HepG2 (cell line): Measurements from ENCODE around the gene SLIT3. TPM values are rescaled to one million over a fixed set of nuclear protein-coding genes. Genes with fewer than 3 reads are reported as not detected.

Experiments
- ATAC-seq: fragments of 200-7000 bp; cut with Tn5 transposase; 3 replicates; pipeline ENCODE4 v1.9.1; 2020; ENCODE audit warnings: mild to moderate bottlenecking, moderate library complexity
- BruUV-seq: library from RNA; stranded (reverse); fragments of 400-500 nt; replicated peaks from 2 replicates; lab custom pipeline; 2021; lab: Mats Ljungman, UMichigan
- CTCF ChIA-PET: fragments of 300-600 bp; formaldehyde crosslinking; extraction: SDS; loops from one replicate; lab custom pipeline; 2021; ENCODE audit warnings: low total read pairs, inconsistent platforms, low intra/inter-chr PET ratio; lab: Yijun Ruan, JAX
- POLR2A ChIA-PET: fragments of 350-600 bp; sonication (Branson Sonifier 250); formaldehyde crosslinking; loops from one replicate; lab custom pipeline; 2020; ENCODE audit warnings: antibody characterized with exemption, inconsistent platforms; lab: Yijun Ruan, JAX
- DNase-seq: peaks from one replicate; pipeline ENCODE4 v3.0.0-alpha.2; 2015; ENCODE audit warnings: low spot score
- FAIRE-seq: peaks from 3 replicates; lab custom pipeline; 2011; peaks lifted over from hg19 to GRCh38; lab: Jason Lieb, UNC
- H2AFZ ChIP-seq: one replicate; pipeline ENCODE4 v1.6.1; 2011; ENCODE audit warnings: low read length, inconsistent platforms
- H3K27ac ChIP-seq: fragments of 300-600 bp; 3 replicates; pipeline ENCODE4 v1.8.0; 2011; ENCODE audit warnings: mixed run types, mild to moderate bottlenecking, mixed read lengths, low read length, inconsistent platforms; ENCODE audit not compliant: insufficient read depth; ENCODE audit errors: extremely low read length
- H3K27me3 ChIP-seq, 2 experiments: fragments of 200-600 bp in 1 of 2; 2 replicates in 1 of 2; 3 replicates in 1 of 2; pipeline versions ENCODE4 v1.6.0 to v1.8.0; 2011; ENCODE audit warnings: low read length in 2 of 2, mild to moderate bottlenecking in 2 of 2, moderate library complexity in 2 of 2, inconsistent platforms in 1 of 2; ENCODE audit not compliant: insufficient read depth in 2 of 2, control insufficient read depth in 1 of 2
- H3K36me3 ChIP-seq, 2 experiments: fragments of 200-600 bp in 1 of 2; replicated peaks in 1 of 2; 2 replicates in 1 of 2; 3 replicates in 1 of 2; pipeline versions ENCODE4 v1.5.1 to v1.8.0; 2011; ENCODE audit warnings: low read length in 2 of 2, inconsistent platforms in 1 of 2; ENCODE audit not compliant: insufficient read depth in 2 of 2, control insufficient read depth in 1 of 2
- H3K4me1 ChIP-seq: 2 replicates; pipeline ENCODE4 v1.5.1; 2012; ENCODE audit warnings: low read length, inconsistent platforms; ENCODE audit not compliant: insufficient read depth
- H3K4me2 ChIP-seq: 2 replicates; pipeline ENCODE4 v1.6.0; 2011; ENCODE audit warnings: low read depth, low read length, inconsistent platforms
- H3K4me3 ChIP-seq, 3 experiments: fragments of 200-600 bp in 1 of 3; sonication (generic), shearing (Covaris generic) in 1 of 3; replicated peaks in 1 of 3; 2 replicates each; pipeline ENCODE4 v1.5.1; 2011 to 2016; ENCODE audit warnings: low read length in 3 of 3, inconsistent platforms in 2 of 3, low read depth in 2 of 3, mild to moderate bottlenecking in 2 of 3, control low read depth in 1 of 3, mixed read lengths in 1 of 3; ENCODE audit not compliant: insufficient read depth in 1 of 3
- H3K79me2 ChIP-seq: one replicate; pipeline ENCODE4 v1.6.1; 2011; ENCODE audit warnings: low read length, inconsistent platforms; ENCODE audit not compliant: insufficient read depth
- H3K9ac ChIP-seq: 2 replicates; pipeline ENCODE4 v1.6.0; 2011; ENCODE audit warnings: mild to moderate bottlenecking, low read depth, low read length, inconsistent platforms; ENCODE audit not compliant: insufficient read depth
- H3K9me3 ChIP-seq: 2 replicates; pipeline ENCODE4 v1.5.1; 2012; ENCODE audit warnings: mild to moderate bottlenecking, low read length
- H4K20me1 ChIP-seq: 2 replicates; pipeline ENCODE4 v1.6.0; 2011; ENCODE audit warnings: inconsistent platforms, mild to moderate bottlenecking, low read length, moderate library complexity; ENCODE audit not compliant: insufficient read depth
- ETV5 ChIP-seq: IDR thresholded peaks from 2 replicates; pipeline ENCODE4 v1.6.1; 2018; ENCODE audit warnings: missing biosample characterization, missing genetic modification reagents, inconsistent platforms, borderline replicate concordance
- RNF219 ChIP-seq: sonication (generic); formaldehyde crosslinking; IDR thresholded peaks from 2 replicates; pipeline ENCODE4 v1.5.0; 2020; ENCODE audit warnings: mild to moderate bottlenecking, missing genetic modification reagents
- SP2 ChIP-seq: sonication (generic); formaldehyde crosslinking; IDR thresholded peaks from 2 replicates; pipeline ENCODE4 v1.5.1; 2020; ENCODE audit warnings: mild to moderate bottlenecking, missing genetic modification reagents
- U2AF2 ChIP-seq: fragments of 200-400 bp; formaldehyde crosslinking; IDR thresholded peaks from 2 replicates; pipeline ENCODE4 v1.6.1; 2017; ENCODE audit warnings: low read depth, mild to moderate bottlenecking, low read length
- ZFP62 ChIP-seq: sonication (generic); formaldehyde crosslinking; IDR thresholded peaks from 2 replicates; pipeline ENCODE4 v1.4.0; 2020; ENCODE audit warnings: missing genetic modification reagents
- ZNF138 ChIP-seq: sonication (generic); formaldehyde crosslinking; IDR thresholded peaks from 2 replicates; pipeline ENCODE4 v1.5.0; 2020; ENCODE audit warnings: mild to moderate bottlenecking, low read depth, missing genetic modification reagents
- ZNF83 ChIP-seq: sonication (generic); formaldehyde crosslinking; IDR thresholded peaks from 2 replicates; pipeline ENCODE4 v1.4.0; 2020; ENCODE audit warnings: missing genetic modification reagents, mild to moderate bottlenecking, borderline replicate concordance
- WGBS: methylation state at CpG from one replicate; pipeline ENCODE4 v1.1.6; 2017; ENCODE audit warnings: low lambda C conversion rate; 5-methylcytosine and 5-hydroxymethylcytosine counted together
- in situ Hi-C: cut with HindIII; loops from 2 replicates; pipeline ENCODE4 v1.10.0; 2017; ENCODE audit warnings: low pct_unique_long_range_greater_than_20kb; ENCODE audit not compliant: extremely low pct_ligation_motif_present
- intact Hi-C: fragments of 100-400 bp; cut with micrococcal nuclease; formaldehyde crosslinking; loops from one replicate; pipeline ENCODE4 v1.10.0; 2022; ENCODE audit not compliant: unreplicated experiment
- polyA plus RNA-seq, 8 experiments: library from polyadenylated mRNA; depleted of rRNA in 3 of 8; stranded (reverse) in 7 of 8; unstranded in 1 of 8; fragments of >200 nt; fragmentation: Illumina TruSeq in 4 of 8; extraction: Trizol in 4 of 8; gene quantifications; 2 replicates each; pipeline versions ENCODE4 v1.2.1 to v1.2.3, GENCODE V29; 2011 to 2016; ENCODE audit warnings: low read depth in 4 of 8, missing spikeins in 1 of 8, mixed read lengths in 1 of 8; ENCODE audit not compliant: insufficient read depth in 1 of 8
- total RNA-seq, 5 experiments: library from RNA; depleted of rRNA; stranded (reverse); fragments of >200 nt; fragmentation: Illumina TruSeq; extraction: Trizol; gene quantifications; 2 replicates each; pipeline ENCODE4 v1.2.3, GENCODE V29; 2016; ENCODE audit warnings: low read depth in 1 of 5
- TF ChIP-seq, protein P1 (sequence below): sonication (generic); formaldehyde crosslinking; conservative IDR thresholded peaks from 2 replicates; pipeline ENCODE4 v1.8.1; 2023; ENCODE audit warnings: missing genetic modification reagents

The SLIT3 gene
- total and polyA plus RNA-seq, 2 of the 13 experiments (the other 11 are each of a cell fraction or from before 2014, with no cell fraction given), result not detected

- Histone ChIP-seq H2AFZ (no peak overlapping the region), H4K20me1 (no peaks in the 10 kb centered on the region), H3K27ac (no peak overlapping the region), H3K79me2 (no peaks in the 10 kb centered on the region), H3K36me3 (no peaks in the 10 kb centered on the region), H3K4me3 (no peak overlapping the region), H3K4me2 (no peak overlapping the region), H3K9me3 (no peaks in the 10 kb centered on the region), H3K9ac (no peak overlapping the region), H3K4me1 (no peaks in the 10 kb centered on the region), H3K27me3 (no peaks in the 10 kb centered on the region)
- CTCF ChIA-PET, result no interaction called here
- 15% methylated on average over 2 of the region's 3 CpGs for WGBS
- in situ Hi-C loops, result no loop called here
- FAIRE-seq (no peak), ATAC-seq (no peak), DNase-seq (no peak)
- BruUV-seq, result no TSS peak
- intact Hi-C loops, result no loop called here
- POLR2A ChIA-PET, result no interaction called here
- TF ChIP-seq ZNF83 (CRISPR knock-in tag) (no peak), ZNF138 (CRISPR knock-in tag) (no peak), SP2 (CRISPR knock-in tag) (no peak), ZFP62 (CRISPR knock-in tag) (no peak), U2AF2 (no peak), RNF219 (CRISPR knock-in tag) (no peak), ETV5 (CRISPR knock-in tag) (no peak)
- TF ChIP-seq, protein P1, sequence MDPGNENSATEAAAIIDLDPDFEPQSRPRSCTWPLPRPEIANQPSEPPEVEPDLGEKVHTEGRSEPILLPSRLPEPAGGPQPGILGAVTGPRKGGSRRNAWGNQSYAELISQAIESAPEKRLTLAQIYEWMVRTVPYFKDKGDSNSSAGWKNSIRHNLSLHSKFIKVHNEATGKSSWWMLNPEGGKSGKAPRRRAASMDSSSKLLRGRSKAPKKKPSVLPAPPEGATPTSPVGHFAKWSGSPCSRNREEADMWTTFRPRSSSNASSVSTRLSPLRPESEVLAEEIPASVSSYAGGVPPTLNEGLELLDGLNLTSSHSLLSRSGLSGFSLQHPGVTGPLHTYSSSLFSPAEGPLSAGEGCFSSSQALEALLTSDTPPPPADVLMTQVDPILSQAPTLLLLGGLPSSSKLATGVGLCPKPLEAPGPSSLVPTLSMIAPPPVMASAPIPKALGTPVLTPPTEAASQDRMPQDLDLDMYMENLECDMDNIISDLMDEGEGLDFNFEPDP (CRISPR knock-in tag), result no peak
Measured at GRCh38 chr5:168961681-168962080, 339.3 kb downstream of the SLIT3 start.
